HEK293 (cell line): Measurements from ENCODE around the gene GPHN.

Experiments used
- CTCF ChIP-seq: fragments of 450-650 bp; formaldehyde crosslinking; IDR thresholded peaks from 2 replicates; pipeline ENCODE4 v1.5.1; 2016; ENCODE audit warnings: missing biosample characterization, missing genetic modification characterization
- KLF10 ChIP-seq: fragments of 450-650 bp; IDR thresholded peaks from 2 replicates; pipeline ENCODE4 v1.5.1; 2018; ENCODE audit warnings: missing biosample characterization, mild to moderate bottlenecking, missing genetic modification characterization
- PRDM10 ChIP-seq: fragments of 450-650 bp; formaldehyde crosslinking; IDR thresholded peaks from 2 replicates; pipeline ENCODE4 v1.5.1; 2016; ENCODE audit warnings: missing biosample characterization, missing genetic modification characterization
- REST ChIP-seq: fragments of 450-650 bp; formaldehyde crosslinking; IDR thresholded peaks from 2 replicates; pipeline ENCODE4 v1.5.1; 2016; ENCODE audit warnings: missing biosample characterization, missing genetic modification characterization
- ZBTB49 ChIP-seq: fragments of 450-650 bp; formaldehyde crosslinking; IDR thresholded peaks from 2 replicates; pipeline ENCODE4 v1.5.1; 2016; ENCODE audit warnings: missing biosample characterization, missing genetic modification characterization, low read depth
- ZBTB8A ChIP-seq: fragments of 450-650 bp; formaldehyde crosslinking; IDR thresholded peaks from 2 replicates; pipeline ENCODE4 v1.5.1; 2016; ENCODE audit warnings: missing biosample characterization, missing genetic modification characterization
- ZFP3 ChIP-seq: fragments of 450-650 bp; formaldehyde crosslinking; IDR thresholded peaks from 2 replicates; pipeline ENCODE4 v1.5.1; 2016; ENCODE audit warnings: low read depth, missing biosample characterization, missing genetic modification characterization
- ZNF16 ChIP-seq: fragments of 450-650 bp; formaldehyde crosslinking; IDR thresholded peaks from 2 replicates; pipeline ENCODE4 v1.5.1; 2016; ENCODE audit warnings: low read depth, missing biosample characterization, missing genetic modification characterization
- ZNF169 ChIP-seq: fragments of 450-650 bp; formaldehyde crosslinking; IDR thresholded peaks from 2 replicates; pipeline ENCODE4 v1.5.1; 2016; ENCODE audit warnings: missing biosample characterization, missing genetic modification characterization
- ZNF404 ChIP-seq: fragments of 450-650 bp; formaldehyde crosslinking; IDR thresholded peaks from 2 replicates; pipeline ENCODE4 v1.5.1; 2017; ENCODE audit warnings: missing biosample characterization, missing genetic modification characterization
- ZNF677 ChIP-seq: fragments of 450-650 bp; IDR thresholded peaks from 2 replicates; pipeline ENCODE4 v1.5.0; 2018; ENCODE audit warnings: missing biosample characterization, mild to moderate bottlenecking, missing genetic modification characterization, moderate library complexity
- ZNF692 ChIP-seq: fragments of 450-650 bp; formaldehyde crosslinking; IDR thresholded peaks from 2 replicates; pipeline ENCODE4 v1.5.1; 2016; ENCODE audit warnings: missing biosample characterization, missing genetic modification characterization
- ZNF76 ChIP-seq: fragments of 450-650 bp; formaldehyde crosslinking; IDR thresholded peaks from 2 replicates; pipeline ENCODE4; 2016; ENCODE audit warnings: low read depth, missing biosample characterization, missing genetic modification characterization, borderline replicate concordance
- ZNF830 ChIP-seq: fragments of 450-650 bp; IDR thresholded peaks from 2 replicates; pipeline ENCODE4 v1.5.0; 2018; ENCODE audit warnings: missing biosample characterization, missing genetic modification characterization, low read depth, mild to moderate bottlenecking, moderate library complexity

- TF ChIP-seq CTCF (tag by site-specific recombination): no peak
- TF ChIP-seq ZNF404: no peak
- TF ChIP-seq ZNF692: no peak
- no peak for TF ChIP-seq ZNF16
- TF ChIP-seq ZNF169 (tag by site-specific recombination): no peak
- no peak for TF ChIP-seq ZBTB49
- TF ChIP-seq ZFP3 (tag by site-specific recombination): no peak
- TF ChIP-seq ZNF830 (tag by site-specific recombination): no peak
- TF ChIP-seq ZBTB8A (tag by site-specific recombination): no peak
- TF ChIP-seq ZNF677 (tag by site-specific recombination): no peak
- no peak for TF ChIP-seq REST (tag by site-specific recombination)
- TF ChIP-seq PRDM10 (tag by site-specific recombination): no peak
- TF ChIP-seq KLF10 (tag by site-specific recombination): no peak
- TF ChIP-seq ZNF76 (tag by site-specific recombination): no peak
Measured at GRCh38 chr14:67187826-67188225, 679.9 kb downstream of the GPHN start.
